IPS-20b (cell line): Measurements from ENCODE around the gene NUP214.
A peak's percentile ranks its signal among the peaks of the same experiment; 100 is the strongest.

Experiments
- H3K27ac ChIP-seq: one replicate; pipeline ENCODE4 v1.5.1; 2013; ENCODE audit warnings: low read length
- H3K27me3 ChIP-seq: 2 replicates; pipeline ENCODE4 v1.6.1; 2013; ENCODE audit warnings: mild to moderate bottlenecking, low read length, inconsistent platforms; ENCODE audit not compliant: insufficient read depth
- H3K36me3 ChIP-seq: 2 replicates; pipeline ENCODE4 v1.6.1; 2013; ENCODE audit warnings: low read depth, mild to moderate bottlenecking, inconsistent platforms, low read length, moderate library complexity; ENCODE audit not compliant: insufficient read depth
- H3K4me1 ChIP-seq: 2 replicates; pipeline ENCODE4 v1.6.1; 2013; ENCODE audit warnings: mild to moderate bottlenecking, control low read depth, inconsistent platforms, low read length, moderate library complexity; ENCODE audit not compliant: insufficient read depth
- H3K4me3 ChIP-seq: 2 replicates; pipeline ENCODE4 v1.5.1; 2013; ENCODE audit warnings: mild to moderate bottlenecking, low read length, inconsistent platforms
- H3K9ac ChIP-seq: 2 replicates; pipeline ENCODE4 v1.6.1; 2013; ENCODE audit warnings: low read depth, mild to moderate bottlenecking, inconsistent platforms, low read length, moderate library complexity
- H3K9me3 ChIP-seq: 2 replicates; pipeline ENCODE4 v1.6.1; 2013; ENCODE audit warnings: mild to moderate bottlenecking, low read depth, low read length, inconsistent platforms; ENCODE audit not compliant: insufficient read depth

The NUP214 gene

GRCh38 chr9:131277910-131278701, 152.7 kb downstream of the NUP214 start:
- Histone ChIP-seq H3K4me1 (peaks cover 4% of the 10 kb centered on the region), H3K4me3 (peak overlapping the region; percentile 55; the same call in 1 of the 2 replicates), H3K9ac (no peak overlapping the region), H3K36me3 (no peaks in the 10 kb centered on the region), H3K27me3 (peaks cover 69% of the 10 kb centered on the region), H3K9me3 (no peaks in the 10 kb centered on the region), H3K27ac (no peak overlapping the region)

GRCh38 chr9:131278702-131279111, 153.3 kb downstream of the NUP214 start:
- Histone ChIP-seq H3K9me3 (no peaks in the 10 kb centered on the region), H3K4me1 (peaks cover 4% of the 10 kb centered on the region), H3K27ac (no peak overlapping the region), H3K9ac (no peak overlapping the region), H3K4me3 (no peak overlapping the region), H3K36me3 (no peaks in the 10 kb centered on the region), H3K27me3 (peaks cover 75% of the 10 kb centered on the region)

GRCh38 chr9:131279196-131279862, 153.9 kb downstream of the NUP214 start:
- Histone ChIP-seq H3K27ac (no peak overlapping the region), H3K4me3 (no peak overlapping the region), H3K27me3 (peaks cover 76% of the 10 kb centered on the region), H3K4me1 (peaks cover 4% of the 10 kb centered on the region), H3K36me3 (no peaks in the 10 kb centered on the region), H3K9ac (no peak overlapping the region), H3K9me3 (no peaks in the 10 kb centered on the region)

- no peak overlapping the region for H3K9ac ChIP-seq
- no peak overlapping the region for H3K27ac ChIP-seq
- no peaks in the 10 kb centered on the region for H3K36me3 ChIP-seq
- H3K4me1 ChIP-seq: peaks cover 4% of the 10 kb centered on the region
- H3K4me3 ChIP-seq: no peak overlapping the region
- peaks cover 69% of the 10 kb centered on the region for H3K27me3 ChIP-seq
- H3K9me3 ChIP-seq: no peaks in the 10 kb centered on the region
Measured at GRCh38 chr9:131279863-131280570, 154.6 kb downstream of the NUP214 start.

GRCh38 chr9:131280660-131281059, 155.3 kb downstream of the NUP214 start:
- H3K4me1 ChIP-seq: peaks cover 4% of the 10 kb centered on the region
- H3K9me3 ChIP-seq: no peaks in the 10 kb centered on the region
- no peak overlapping the region for H3K9ac ChIP-seq
- H3K27me3 ChIP-seq: peaks cover 62% of the 10 kb centered on the region
- H3K36me3 ChIP-seq: no peaks in the 10 kb centered on the region
- H3K4me3 ChIP-seq: no peak overlapping the region
- no peak overlapping the region for H3K27ac ChIP-seq

- no peak overlapping the region for H3K9ac ChIP-seq
- H3K9me3 ChIP-seq: no peaks in the 10 kb centered on the region
- H3K27me3 ChIP-seq: peaks cover 55% of the 10 kb centered on the region
- no peaks in the 10 kb centered on the region for H3K36me3 ChIP-seq
- no peak overlapping the region for H3K27ac ChIP-seq
- H3K4me1 ChIP-seq: no peaks in the 10 kb centered on the region; the same call in 1 of the 2 replicates
- no peak overlapping the region for H3K4me3 ChIP-seq
Measured at GRCh38 chr9:131281119-131281965, 156.0 kb downstream of the NUP214 start.

- no peaks in the 10 kb centered on the region; the same call in 1 of the 2 replicates for H3K4me1 ChIP-seq
- peaks cover 47% of the 10 kb centered on the region for H3K27me3 ChIP-seq
- H3K36me3 ChIP-seq: no peaks in the 10 kb centered on the region
- no peak overlapping the region for H3K27ac ChIP-seq
- H3K9ac ChIP-seq: no peak overlapping the region
- peak overlapping the region; percentile 61; the same call in 1 of the 2 replicates for H3K4me3 ChIP-seq
- H3K9me3 ChIP-seq: no peaks in the 10 kb centered on the region
Measured at GRCh38 chr9:131282175-131282574, 156.8 kb downstream of the NUP214 start.

- Histone ChIP-seq H3K27ac (no peak overlapping the region), H3K9me3 (no peaks in the 10 kb centered on the region), H3K4me3 (peak overlapping the region; percentile 61), H3K4me1 (no peaks in the 10 kb centered on the region; the same call in 1 of the 2 replicates), H3K36me3 (no peaks in the 10 kb centered on the region), H3K27me3 (peaks cover 44% of the 10 kb centered on the region), H3K9ac (no peak overlapping the region)
Measured at GRCh38 chr9:131282688-131283422, 157.5 kb downstream of the NUP214 start.
